H1 (cell line): ENCODE measurements around the gene KPNA4. TPM values are rescaled to one million over a fixed set of nuclear protein-coding genes. Genes with fewer than 3 reads are reported as not detected.
A peak's percentile ranks its signal among the peaks of the same experiment; 100 is the strongest.

ENCODE experiments used
- CTCF ChIA-PET: fragments of 300-600 bp; sonication (Branson Sonifier 250); formaldehyde crosslinking; loops from one replicate; lab custom pipeline; 2021; ENCODE audit not compliant: partially characterized antibody; lab: Charles Lee
- POLR2A ChIA-PET: fragments of 300-600 bp; sonication (Branson Sonifier 250); formaldehyde crosslinking; loops from one replicate; lab custom pipeline; 2021; ENCODE audit warnings: inconsistent platforms; ENCODE audit not compliant: partially characterized antibody; lab: Charles Lee
- DNase-seq, 2 experiments: peaks; one replicate each; pipeline versions ENCODE4 v3.0.0 to v3.0.0-alpha.2; 2010 to 2022; ENCODE audit warnings: low spot score in 2 of 2, low read depth in 1 of 2, mixed read lengths in 1 of 2
- FAIRE-seq: peaks from 2 replicates; lab custom pipeline; 2011; peaks lifted over from hg19 to GRCh38; lab: Jason Lieb, UNC
- H2AFZ ChIP-seq: 2 replicates; pipeline ENCODE4 v1.8.1; 2012; ENCODE audit warnings: low read length, inconsistent platforms
- H2AK5ac ChIP-seq: 2 replicates; pipeline ENCODE4 v1.6.1; 2013; ENCODE audit warnings: low read depth, low read length
- H2BK120ac ChIP-seq: replicated peaks from 2 replicates; pipeline ENCODE3; 2013; ENCODE audit warnings: low read depth, low read length, inconsistent platforms
- H2BK12ac ChIP-seq: 2 replicates; pipeline ENCODE4 v1.6.1; 2013; ENCODE audit warnings: low read depth, low read length
- H2BK15ac ChIP-seq: 2 replicates; pipeline ENCODE4 v1.6.1; 2013; ENCODE audit warnings: low read length
- H2BK20ac ChIP-seq: 2 replicates; pipeline ENCODE4 v1.6.1; 2013; ENCODE audit warnings: low read length
- H2BK5ac ChIP-seq: 2 replicates; pipeline ENCODE4 v1.6.1; 2013; ENCODE audit warnings: low read depth, low read length
- H3K14ac ChIP-seq: 2 replicates; pipeline ENCODE4 v1.6.1; 2013; ENCODE audit warnings: inconsistent platforms; ENCODE audit not compliant: insufficient read length
- H3K18ac ChIP-seq: 2 replicates; pipeline ENCODE4 v1.6.1; 2013; ENCODE audit warnings: low read length; ENCODE audit errors: extremely low read depth
- H3K23ac ChIP-seq: 2 replicates; pipeline ENCODE4 v1.6.1; 2013; ENCODE audit warnings: inconsistent platforms; ENCODE audit not compliant: insufficient read length
- H3K23me2 ChIP-seq: 2 replicates; pipeline ENCODE4 v1.6.1; 2013; ENCODE audit warnings: low read depth, low read length
- H3K27ac ChIP-seq: 2 replicates; pipeline ENCODE4 v1.6.1; 2011; ENCODE audit warnings: low read depth, low read length, inconsistent platforms
- H3K27me3 ChIP-seq, 4 experiments: replicated peaks in 1 of 4; 1 replicate in 1 of 4; 2 replicates in 3 of 4; pipeline versions ENCODE4 v1.6.1 to v1.8.1; 2011 to 2013; ENCODE audit warnings: low read length in 3 of 4, mild to moderate bottlenecking in 3 of 4, inconsistent platforms in 2 of 4, mixed read lengths in 2 of 4, moderate library complexity in 1 of 4; ENCODE audit not compliant: control insufficient read depth in 3 of 4, insufficient read depth in 3 of 4; ENCODE audit errors: extremely low read depth in 1 of 4
- H3K36me3 ChIP-seq, 4 experiments: 2 replicates each; pipeline versions ENCODE4 v1.6.1 to v1.8.1; 2011 to 2013; ENCODE audit warnings: mild to moderate bottlenecking in 4 of 4, low read length in 3 of 4, moderate library complexity in 2 of 4, control low read depth in 1 of 4, inconsistent platforms in 1 of 4; ENCODE audit not compliant: insufficient read depth in 4 of 4, control insufficient read depth in 2 of 4
- H3K4ac ChIP-seq: replicated peaks from 2 replicates; pipeline ENCODE3; 2013; ENCODE audit warnings: low read length, low read depth, mixed read lengths, inconsistent platforms; ENCODE audit not compliant: insufficient read length
- H3K4me1 ChIP-seq, 4 experiments: replicated peaks in 1 of 4; 1 replicate in 1 of 4; 2 replicates in 3 of 4; pipeline versions ENCODE4 v1.6.1 to v1.8.1; 2011 to 2013; ENCODE audit warnings: low read length in 3 of 4, inconsistent platforms in 2 of 4, mixed read lengths in 1 of 4; ENCODE audit not compliant: insufficient read depth in 4 of 4, control insufficient read depth in 3 of 4
- H3K4me2 ChIP-seq, 2 experiments: 2 replicates each; pipeline versions ENCODE4 v1.6.1 to v1.8.1; 2011 to 2013; ENCODE audit warnings: low read depth in 2 of 2, low read length in 2 of 2, control low read depth in 1 of 2, inconsistent platforms in 1 of 2, mild to moderate bottlenecking in 1 of 2; ENCODE audit not compliant: insufficient read depth in 1 of 2
- H3K4me3 ChIP-seq, 4 experiments: fragments of 200-600, 300-600 bp in 1 of 4; sonication (generic), shearing (Covaris generic), sonication (Bioruptor Twin) in 1 of 4; 2 replicates each; pipeline versions ENCODE4 v1.5.1 to v1.8.1; 2011 to 2016; ENCODE audit warnings: low read length in 4 of 4, low read depth in 3 of 4, control low read depth in 2 of 4, inconsistent platforms in 2 of 4, mild to moderate bottlenecking in 2 of 4, mixed read lengths in 1 of 4, moderate library complexity in 1 of 4; ENCODE audit not compliant: insufficient read depth in 2 of 4; ENCODE audit errors: extremely low read depth in 1 of 4
- H3K56ac ChIP-seq: replicated peaks from 2 replicates; pipeline ENCODE3; 2013; ENCODE audit warnings: low read depth, mild to moderate bottlenecking, mixed read lengths, low read length, inconsistent platforms; ENCODE audit not compliant: insufficient read length
- H3K79me1 ChIP-seq: 2 replicates; pipeline ENCODE4 v1.6.1; 2013; ENCODE audit warnings: low read depth, low read length, control low read depth
- H3K79me2 ChIP-seq, 2 experiments: 2 replicates each; pipeline versions ENCODE4 v1.6.1 to v1.8.1; 2012 to 2013; ENCODE audit warnings: low read length in 2 of 2, mild to moderate bottlenecking in 2 of 2, inconsistent platforms in 1 of 2; ENCODE audit not compliant: insufficient read depth in 2 of 2, control insufficient read depth in 1 of 2
- H3K9ac ChIP-seq, 4 experiments: replicated peaks in 1 of 4; 1 replicate in 1 of 4; 2 replicates in 3 of 4; pipeline versions ENCODE4 v1.6.1 to v1.8.1; 2011 to 2013; ENCODE audit warnings: low read depth in 3 of 4, low read length in 3 of 4, control low read depth in 2 of 4, mild to moderate bottlenecking in 2 of 4, moderate library complexity in 2 of 4, inconsistent platforms in 1 of 4; ENCODE audit errors: extremely low read depth in 1 of 4
- H3K9me3 ChIP-seq, 2 experiments: 2 replicates each; pipeline versions ENCODE4 v1.6.1 to v1.8.1; 2012 to 2013; ENCODE audit warnings: mild to moderate bottlenecking in 2 of 2, moderate library complexity in 2 of 2, control low read depth in 1 of 2, inconsistent platforms in 1 of 2, low read depth in 1 of 2, low read length in 1 of 2, mixed read lengths in 1 of 2; ENCODE audit not compliant: insufficient read depth in 2 of 2
- H4K20me1 ChIP-seq, 2 experiments: replicated peaks in 1 of 2; 2 replicates each; pipeline versions ENCODE3 to v1.8.1; 2011 to 2013; ENCODE audit warnings: inconsistent platforms in 2 of 2, low read length in 2 of 2, mild to moderate bottlenecking in 1 of 2; ENCODE audit not compliant: insufficient read depth in 2 of 2, control insufficient read depth in 1 of 2
- H4K5ac ChIP-seq: 2 replicates; pipeline ENCODE4 v1.6.1; 2013; ENCODE audit warnings: low read length, low read depth, mixed read lengths, inconsistent platforms; ENCODE audit not compliant: insufficient read length
- H4K8ac ChIP-seq: 2 replicates; pipeline ENCODE4 v1.8.0; 2013; ENCODE audit warnings: mild to moderate bottlenecking, moderate library complexity, low read length, inconsistent platforms; ENCODE audit not compliant: insufficient read depth; ENCODE audit errors: extremely low read depth
- H4K91ac ChIP-seq: replicated peaks from 2 replicates; pipeline ENCODE3; 2013; ENCODE audit warnings: low read length, mixed read lengths, inconsistent platforms; ENCODE audit not compliant: insufficient read length
- POLR2A ChIP-seq, 2 experiments: IDR thresholded peaks; 1 replicate in 1 of 2; 2 replicates in 1 of 2; pipeline ENCODE4 v1.6.1; 2011; ENCODE audit warnings: low read depth in 2 of 2, low read length in 2 of 2, mild to moderate bottlenecking in 2 of 2; ENCODE audit errors: control extremely low read depth in 1 of 2
- SIN3A ChIP-seq, 2 experiments: IDR thresholded peaks in 1 of 2; conservative IDR thresholded peaks in 1 of 2; 2 replicates each; pipeline ENCODE4 v1.6.1; 2011 to 2012; ENCODE audit warnings: low read length in 2 of 2, improper control_type of control experiment in 1 of 2, low read depth in 1 of 2, mild to moderate bottlenecking in 1 of 2
- WGBS, 2 experiments: shearing (Covaris generic) in 1 of 2; methylation state at CpG; one replicate each; pipeline versions ENCODE4 v1.1.6 to v1.1.7; 2013 to 2015; ENCODE audit warnings: low lambda C conversion rate in 2 of 2, mixed read lengths in 2 of 2, inconsistent platforms in 1 of 2, low coverage in 1 of 2, missing lambda C conversion rate in 1 of 2; ENCODE audit not compliant: insufficient replicate concordance in 2 of 2, insufficient coverage in 1 of 2, insufficient read length in 1 of 2; ENCODE audit errors: extremely low coverage in 1 of 2, missing lambda C conversion rate in 1 of 2; 5-methylcytosine and 5-hydroxymethylcytosine counted together
- polyA plus RNA-seq, 7 experiments: library from polyadenylated mRNA; depleted of rRNA in 3 of 7; stranded (reverse) in 5 of 7; unstranded in 2 of 7; fragments of >200 nt in 5 of 7; fragments of 200-250 nt in 2 of 7; gene quantifications; 1 replicate in 5 of 7; 2 replicates in 1 of 7; 4 replicates in 1 of 7; pipeline versions ENCODE4 v1.2.1 to v1.2.3, GENCODE V29; 2011 to 2013; ENCODE audit warnings: missing spikeins in 2 of 7, mixed read lengths in 2 of 7
- total RNA-seq: library from RNA; stranded (reverse); fragmentation: NEBNext Ultra II Directional; extraction: Animal tissue kit (Norgen Biotek cat#: 25700); gene quantifications from 2 replicates; pipeline ENCODE4 v1.2.1, GENCODE V29; 2021

Gene KPNA4
- total and polyA plus RNA-seq, 2 of the 8 experiments (the other 6 are each of a cell fraction or from before 2014, with no cell fraction given) = 13.2 to 81.9 TPM

- Histone ChIP-seq H3K79me1 (peaks cover 2% of the 10 kb centered on the region; the same call in 1 of the 2 replicates), H2BK12ac (no peak overlapping the region), H3K27ac (no peak overlapping the region), H2AFZ (no peak overlapping the region), H4K20me1 (peaks cover 6 to 9% of the 10 kb centered on the region in 2 experiments), H3K9me3 (peaks cover 3 to 10% of the 10 kb centered on the region in 2 experiments; a peak in 1 of 4 replicates), H4K8ac (no peak overlapping the region), H3K4me3 (no peak overlapping the region), H2BK120ac (no peak overlapping the region), H4K5ac (no peak overlapping the region), H3K27me3 (no peaks in the 10 kb centered on the region), H4K91ac (no peak overlapping the region), H3K36me3 (peaks cover 0 to 9% (median 6%) of the 10 kb centered on the region in 4 experiments; a peak in 2 of 8 replicates), H3K4me1 (peaks cover 3 to 13% (median 8%) of the 10 kb centered on the region in 4 experiments; a peak in 6 of 7 replicates), H3K18ac (no peak overlapping the region), H3K4ac (no peak overlapping the region), H3K79me2 (peaks cover 7 to 97% of the 10 kb centered on the region in 2 experiments; a peak in 3 of 4 replicates), H2AK5ac (no peak overlapping the region), H3K14ac (no peak overlapping the region), H2BK20ac (no peak overlapping the region), H3K23me2 (no peaks in the 10 kb centered on the region), H2BK5ac (no peak overlapping the region), H3K4me2 (peak overlapping the region in 1 of 2 experiments; percentile 8; a peak in 1 of 4 replicates), H3K9ac (no peak overlapping the region), H3K23ac (no peak overlapping the region), H3K56ac (no peak overlapping the region), H2BK15ac (no peak overlapping the region)
- DNase-seq = no peak
- no peak for FAIRE-seq
- 90% methylated on average over 3 of the region's 3 CpGs; no CpG with 5 or more reads in 1 of the 2 experiments for WGBS, 2 experiments
- ChIA-PET POLR2A (interaction anchor here (0.9 to 3.5 kb wide), 2 partner anchors 9 to 14 kb away, joined by 3 to 25 read pairs; partner anchors contain the start of gene KPNA4), CTCF (interaction anchor here (0.6 to 1.3 kb wide), 3 partner anchors 9 to 76 kb away, joined by 3 to 4 read pairs (median 3); no protein-coding TSS in a partner anchor)
- 0 out of 3 replicates have a peak, but pooled peaks of 1 of the 2 experiments have one; percentile 5 for TF ChIP-seq POLR2A (IDR thresholded peaks at IDR 0.05; ENCODE audit: control extremely low read depth in 1 of 2, low read depth in 2 of 2, low read length in 2 of 2)
- TF ChIP-seq SIN3A (conservative IDR thresholded peaks at IDR 0.05 in 1 of 2, IDR thresholded peaks at IDR 0.05 in 1 of 2; ENCODE audit: low read depth in 1 of 2, low read length in 2 of 2) = no peak
These were observed 10.4 kb downstream of the KPNA4 start for GRCh38 chr3:160554980-160555379.
